ENCODE data around the gene SNPH.
A peak's percentile ranks its signal among the peaks of the same experiment; 100 is the strongest.

SNPH gene

GRCh38 chr20:1298888-1299511 lies 32.9 kb downstream of the SNPH start:
- DNase-seq (ENCODE audit: extremely low spot score), result no peak
- TF ChIP-seq, protein P1, sequence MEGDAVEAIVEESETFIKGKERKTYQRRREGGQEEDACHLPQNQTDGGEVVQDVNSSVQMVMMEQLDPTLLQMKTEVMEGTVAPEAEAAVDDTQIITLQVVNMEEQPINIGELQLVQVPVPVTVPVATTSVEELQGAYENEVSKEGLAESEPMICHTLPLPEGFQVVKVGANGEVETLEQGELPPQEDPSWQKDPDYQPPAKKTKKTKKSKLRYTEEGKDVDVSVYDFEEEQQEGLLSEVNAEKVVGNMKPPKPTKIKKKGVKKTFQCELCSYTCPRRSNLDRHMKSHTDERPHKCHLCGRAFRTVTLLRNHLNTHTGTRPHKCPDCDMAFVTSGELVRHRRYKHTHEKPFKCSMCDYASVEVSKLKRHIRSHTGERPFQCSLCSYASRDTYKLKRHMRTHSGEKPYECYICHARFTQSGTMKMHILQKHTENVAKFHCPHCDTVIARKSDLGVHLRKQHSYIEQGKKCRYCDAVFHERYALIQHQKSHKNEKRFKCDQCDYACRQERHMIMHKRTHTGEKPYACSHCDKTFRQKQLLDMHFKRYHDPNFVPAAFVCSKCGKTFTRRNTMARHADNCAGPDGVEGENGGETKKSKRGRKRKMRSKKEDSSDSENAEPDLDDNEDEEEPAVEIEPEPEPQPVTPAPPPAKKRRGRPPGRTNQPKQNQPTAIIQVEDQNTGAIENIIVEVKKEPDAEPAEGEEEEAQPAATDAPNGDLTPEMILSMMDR (IDR thresholded peaks at IDR 0.05; ENCODE audit: control extremely low read depth, extremely low read depth, low read depth, missing control alignments), result no peak
- ChIA-PET CTCF (interaction anchor here (1.0 to 1.5 kb wide), 4 partner anchors 9 to 27 kb away, joined by 3 read pairs; no protein-coding TSS in a partner anchor), POLR2A (no interaction called here)

DNA sequence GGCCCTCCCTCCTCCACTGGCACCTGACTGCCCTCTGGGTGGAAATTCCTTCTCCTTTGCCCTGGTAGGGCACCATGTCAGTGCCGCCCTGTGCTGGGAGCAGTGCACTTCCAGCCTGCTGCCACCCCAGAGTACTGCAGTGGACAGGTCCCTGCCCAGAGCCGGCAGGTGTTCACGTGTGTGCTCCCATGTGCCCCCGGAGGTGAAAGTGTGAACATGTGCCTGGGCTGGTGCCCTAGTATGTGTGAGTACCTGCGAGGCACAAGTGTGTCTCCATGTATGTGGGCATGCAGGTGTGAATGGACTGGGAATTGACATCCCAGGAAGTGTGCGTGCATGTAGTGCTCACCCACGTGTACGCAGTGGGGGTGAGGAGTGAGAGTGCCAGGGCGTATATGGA lies 33.4 kb downstream of the SNPH start:
- peak; percentile 43 for DNase-seq (ENCODE audit: extremely low spot score)
- ChIA-PET POLR2A (no interaction called here), CTCF (interaction anchor here (1.0 kb wide), 1 partner anchor 18 kb away, joined by 3 read pairs; no protein-coding TSS in a partner anchor)
- TF ChIP-seq, protein P1 (IDR thresholded peaks at IDR 0.05; ENCODE audit: control extremely low read depth, extremely low read depth, low read depth, missing control alignments), result no peak

DNA sequence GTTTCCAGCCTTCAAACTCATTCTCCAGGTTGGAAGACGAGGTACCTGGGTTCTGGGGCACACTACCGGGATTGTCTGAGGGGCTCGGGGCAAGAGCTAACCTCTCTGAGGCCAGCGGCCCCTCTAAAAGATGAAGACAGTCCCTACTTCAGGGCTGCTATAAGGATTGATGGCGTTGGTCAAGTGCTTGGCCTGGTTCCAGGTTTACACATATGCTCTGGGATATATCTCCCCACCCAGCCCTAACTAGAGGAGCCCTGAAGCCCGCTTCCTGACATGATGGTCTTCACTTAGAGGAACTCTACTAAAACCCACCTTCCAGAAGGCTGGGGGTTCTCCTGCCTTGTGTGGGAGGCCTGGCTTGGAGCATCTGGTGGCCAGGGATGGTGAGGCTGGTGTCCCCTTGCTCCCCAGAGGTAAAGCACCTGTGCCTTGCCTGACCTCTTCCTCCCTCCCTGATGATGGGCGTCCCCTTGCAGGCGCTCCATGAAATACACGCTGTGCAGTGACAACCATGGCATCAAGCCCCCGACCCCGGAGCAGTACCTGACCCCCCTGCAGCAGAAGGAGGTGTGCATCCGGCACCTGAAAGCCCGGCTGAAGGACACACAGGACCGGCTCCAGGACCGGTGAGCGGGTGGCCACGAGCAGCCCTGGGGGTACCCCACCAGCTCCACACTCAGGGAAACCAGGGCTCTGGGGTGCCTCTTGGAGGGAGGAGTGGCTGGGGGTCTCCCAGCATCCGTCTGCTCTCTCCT lies 34.2 kb downstream of the SNPH start:
- POLR2A ChIA-PET, result no interaction called here
- no peak for DNase-seq (ENCODE audit: extremely low spot score)
- TF ChIP-seq, protein P1 (IDR thresholded peaks at IDR 0.05; ENCODE audit: control extremely low read depth, extremely low read depth, low read depth, missing control alignments), result no peak
- CTCF ChIA-PET, result interaction anchor here (1.4 kb wide), 1 partner anchor 13 kb away, joined by 4 read pairs; no protein-coding TSS in a partner anchor

GRCh38 chr20:1301031-1301529 lies 35.0 kb downstream of the SNPH start:
- TF ChIP-seq, protein P1 (IDR thresholded peaks at IDR 0.05; ENCODE audit: control extremely low read depth, extremely low read depth, low read depth, missing control alignments), result no peak
- POLR2A ChIA-PET, result no interaction called here
- CTCF ChIA-PET, result interaction anchor here (1.4 kb wide), 1 partner anchor 12 kb away, joined by 4 read pairs; no protein-coding TSS in a partner anchor
- no peak for DNase-seq (ENCODE audit: extremely low spot score)

- ChIA-PET POLR2A (no interaction called here), CTCF (interaction anchor here (1.2 kb wide), 1 partner anchor 12 kb away, joined by 4 read pairs; no protein-coding TSS in a partner anchor)
- TF ChIP-seq, protein P1 (IDR thresholded peaks at IDR 0.05; ENCODE audit: control extremely low read depth, extremely low read depth, low read depth, missing control alignments), result no peak
- no peak for DNase-seq (ENCODE audit: extremely low spot score)
Observed at GRCh38 chr20:1302685-1303541, 36.8 kb downstream of the SNPH start.

Measured in GM10248 (cell line).